ENCODE results near the gene CTSA.

- TF ChIP-seq CTCF (IDR thresholded peaks at IDR 0.05; ENCODE audit: low read length) (no peak), EZH2 (IDR thresholded peaks at IDR 0.05; ENCODE audit: borderline replicate concordance, low read length) (no peak)
These were observed 27.3 kb upstream of the CTSA start for GRCh38 chr20:45863543-45864470.

Measured in OCI-LY1 (cell line).